A549 (cell line): Measurements from ENCODE around the gene ALDH1A1.

Source experiments
- CTCF ChIP-seq: fragments of >200 bp; sonication (Bioruptor Twin); formaldehyde crosslinking; IDR thresholded peaks from 3 replicates; pipeline ENCODE4 v1.5.1; 2016
- POLR2A ChIP-seq: IDR thresholded peaks from 2 replicates; pipeline ENCODE4 v1.6.1; 2012; ENCODE audit warnings: mild to moderate bottlenecking, low read length

- TF ChIP-seq CTCF, result no peak
- TF ChIP-seq POLR2A, result no peak
These were observed 21.4 kb downstream of the ALDH1A1 start for GRCh38 chr9:72931437-72931836.
